SK-N-SH (cell line): ENCODE data around the gene SSUH2.

ENCODE experiments used
- ELF1 ChIP-seq: IDR thresholded peaks from 2 replicates; pipeline ENCODE4 v1.4.0; 2012
- EP300 ChIP-seq, 2 experiments: IDR thresholded peaks; 2 replicates each; pipeline versions ENCODE4 v1.4.0 to v1.6.1; 2012; ENCODE audit warnings: borderline replicate concordance in 1 of 2, low read depth in 1 of 2, low read length in 1 of 2
- MEF2A ChIP-seq: IDR thresholded peaks from 2 replicates; pipeline ENCODE4 v1.4.0; 2012; ENCODE audit warnings: low read depth, borderline replicate concordance
- NFIC ChIP-seq: IDR thresholded peaks from 2 replicates; pipeline ENCODE4 v1.4.0; 2012; ENCODE audit warnings: borderline replicate concordance
- RCOR1 ChIP-seq: fragments of 150-350 bp; IDR thresholded peaks from 2 replicates; pipeline ENCODE4 v1.6.1; 2017; ENCODE audit warnings: antibody characterized with exemption, low read length
- RXRA ChIP-seq: IDR thresholded peaks from 2 replicates; pipeline ENCODE4 v1.4.0; 2012; ENCODE audit warnings: low read depth, mild to moderate bottlenecking, borderline replicate concordance
- TAF1 ChIP-seq: IDR thresholded peaks from 2 replicates; pipeline ENCODE4 v1.6.1; 2012; ENCODE audit warnings: low read depth, mild to moderate bottlenecking, low read length, moderate library complexity, borderline replicate concordance
- TCF12 ChIP-seq: IDR thresholded peaks from 2 replicates; pipeline ENCODE4 v1.4.0; 2012
- TF ChIP-seq, protein P1 (sequence below): fragments of 200-600 bp; sonication (generic); IDR thresholded peaks from 2 replicates; pipeline ENCODE4 v1.6.1; 2017; ENCODE audit warnings: antibody characterized with exemption, mild to moderate bottlenecking, moderate library complexity
- TF ChIP-seq, protein P2 (sequence below): IDR thresholded peaks from 2 replicates; pipeline ENCODE4 v1.6.1; 2012; ENCODE audit warnings: mild to moderate bottlenecking, low read depth, low read length, moderate library complexity
- TF ChIP-seq, protein P3 (sequence below): IDR thresholded peaks from 2 replicates; pipeline ENCODE4 v1.4.0; 2012; ENCODE audit warnings: low read depth
- TF ChIP-seq, protein P4 (sequence below): IDR thresholded peaks from 2 replicates; pipeline ENCODE4 v1.4.0; 2012; ENCODE audit warnings: low read depth, borderline replicate concordance

DNA sequence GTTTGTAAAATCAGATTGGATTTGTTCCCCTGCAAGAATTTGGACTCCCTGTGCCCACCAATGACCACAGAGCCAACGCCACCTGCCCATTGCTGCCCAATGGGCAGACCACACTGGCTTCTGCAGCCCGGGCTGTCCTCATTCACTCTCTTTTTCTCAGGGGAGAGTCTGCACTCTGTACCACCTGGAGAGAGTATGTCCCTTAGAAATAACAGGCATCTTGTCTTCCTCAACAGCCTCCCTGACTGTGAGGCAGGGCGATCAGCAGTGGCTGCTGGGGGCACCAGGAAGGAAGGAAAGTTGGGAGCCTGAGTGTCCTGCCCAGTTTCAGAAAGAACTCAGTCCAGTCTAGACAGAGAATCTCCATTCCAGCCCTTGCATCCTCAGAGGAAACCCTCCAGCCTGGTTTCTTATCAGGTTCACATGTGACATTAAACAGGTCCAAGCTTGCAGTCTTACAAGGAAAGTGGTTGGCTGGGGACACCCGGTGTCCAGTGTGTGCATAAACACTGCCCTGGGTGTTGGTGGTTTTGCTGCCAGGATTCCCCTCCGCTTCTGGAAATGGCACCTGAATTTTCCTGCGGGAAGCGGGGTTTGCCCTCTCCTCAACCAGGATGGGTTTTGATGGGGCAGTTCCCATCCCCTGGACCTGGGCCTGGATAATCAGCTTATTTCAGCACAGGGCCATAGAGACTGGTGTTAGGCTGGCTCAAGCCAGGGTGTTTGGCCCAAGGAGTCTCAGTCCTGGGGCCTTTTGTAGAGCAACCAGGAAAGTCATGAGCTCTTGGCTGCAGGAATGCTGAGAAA lies 37.2 kb downstream of the SSUH2 start:
- TF ChIP-seq ELF1 = no peak
- no peak for TF ChIP-seq NFIC
- no peak for TF ChIP-seq MEF2A
- TF ChIP-seq, protein P1, sequence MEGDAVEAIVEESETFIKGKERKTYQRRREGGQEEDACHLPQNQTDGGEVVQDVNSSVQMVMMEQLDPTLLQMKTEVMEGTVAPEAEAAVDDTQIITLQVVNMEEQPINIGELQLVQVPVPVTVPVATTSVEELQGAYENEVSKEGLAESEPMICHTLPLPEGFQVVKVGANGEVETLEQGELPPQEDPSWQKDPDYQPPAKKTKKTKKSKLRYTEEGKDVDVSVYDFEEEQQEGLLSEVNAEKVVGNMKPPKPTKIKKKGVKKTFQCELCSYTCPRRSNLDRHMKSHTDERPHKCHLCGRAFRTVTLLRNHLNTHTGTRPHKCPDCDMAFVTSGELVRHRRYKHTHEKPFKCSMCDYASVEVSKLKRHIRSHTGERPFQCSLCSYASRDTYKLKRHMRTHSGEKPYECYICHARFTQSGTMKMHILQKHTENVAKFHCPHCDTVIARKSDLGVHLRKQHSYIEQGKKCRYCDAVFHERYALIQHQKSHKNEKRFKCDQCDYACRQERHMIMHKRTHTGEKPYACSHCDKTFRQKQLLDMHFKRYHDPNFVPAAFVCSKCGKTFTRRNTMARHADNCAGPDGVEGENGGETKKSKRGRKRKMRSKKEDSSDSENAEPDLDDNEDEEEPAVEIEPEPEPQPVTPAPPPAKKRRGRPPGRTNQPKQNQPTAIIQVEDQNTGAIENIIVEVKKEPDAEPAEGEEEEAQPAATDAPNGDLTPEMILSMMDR = peak; percentile 66
- TF ChIP-seq, protein P2, sequence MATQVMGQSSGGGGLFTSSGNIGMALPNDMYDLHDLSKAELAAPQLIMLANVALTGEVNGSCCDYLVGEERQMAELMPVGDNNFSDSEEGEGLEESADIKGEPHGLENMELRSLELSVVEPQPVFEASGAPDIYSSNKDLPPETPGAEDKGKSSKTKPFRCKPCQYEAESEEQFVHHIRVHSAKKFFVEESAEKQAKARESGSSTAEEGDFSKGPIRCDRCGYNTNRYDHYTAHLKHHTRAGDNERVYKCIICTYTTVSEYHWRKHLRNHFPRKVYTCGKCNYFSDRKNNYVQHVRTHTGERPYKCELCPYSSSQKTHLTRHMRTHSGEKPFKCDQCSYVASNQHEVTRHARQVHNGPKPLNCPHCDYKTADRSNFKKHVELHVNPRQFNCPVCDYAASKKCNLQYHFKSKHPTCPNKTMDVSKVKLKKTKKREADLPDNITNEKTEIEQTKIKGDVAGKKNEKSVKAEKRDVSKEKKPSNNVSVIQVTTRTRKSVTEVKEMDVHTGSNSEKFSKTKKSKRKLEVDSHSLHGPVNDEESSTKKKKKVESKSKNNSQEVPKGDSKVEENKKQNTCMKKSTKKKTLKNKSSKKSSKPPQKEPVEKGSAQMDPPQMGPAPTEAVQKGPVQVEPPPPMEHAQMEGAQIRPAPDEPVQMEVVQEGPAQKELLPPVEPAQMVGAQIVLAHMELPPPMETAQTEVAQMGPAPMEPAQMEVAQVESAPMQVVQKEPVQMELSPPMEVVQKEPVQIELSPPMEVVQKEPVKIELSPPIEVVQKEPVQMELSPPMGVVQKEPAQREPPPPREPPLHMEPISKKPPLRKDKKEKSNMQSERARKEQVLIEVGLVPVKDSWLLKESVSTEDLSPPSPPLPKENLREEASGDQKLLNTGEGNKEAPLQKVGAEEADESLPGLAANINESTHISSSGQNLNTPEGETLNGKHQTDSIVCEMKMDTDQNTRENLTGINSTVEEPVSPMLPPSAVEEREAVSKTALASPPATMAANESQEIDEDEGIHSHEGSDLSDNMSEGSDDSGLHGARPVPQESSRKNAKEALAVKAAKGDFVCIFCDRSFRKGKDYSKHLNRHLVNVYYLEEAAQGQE = no peak
- TF ChIP-seq EP300 (IDR thresholded peaks at IDR 0.05; ENCODE audit: borderline replicate concordance in 1 of 2, low read depth in 1 of 2, low read length in 1 of 2) = peak in 1 of 2 experiments; percentile 78; a peak in 2 of 4 replicates
- TF ChIP-seq RCOR1 = peak; percentile 67
- TF ChIP-seq RXRA = no peak
- TF ChIP-seq, protein P3, sequence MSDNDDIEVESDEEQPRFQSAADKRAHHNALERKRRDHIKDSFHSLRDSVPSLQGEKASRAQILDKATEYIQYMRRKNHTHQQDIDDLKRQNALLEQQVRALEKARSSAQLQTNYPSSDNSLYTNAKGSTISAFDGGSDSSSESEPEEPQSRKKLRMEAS = no peak
- no peak for TF ChIP-seq TAF1
- TF ChIP-seq, protein P4, sequence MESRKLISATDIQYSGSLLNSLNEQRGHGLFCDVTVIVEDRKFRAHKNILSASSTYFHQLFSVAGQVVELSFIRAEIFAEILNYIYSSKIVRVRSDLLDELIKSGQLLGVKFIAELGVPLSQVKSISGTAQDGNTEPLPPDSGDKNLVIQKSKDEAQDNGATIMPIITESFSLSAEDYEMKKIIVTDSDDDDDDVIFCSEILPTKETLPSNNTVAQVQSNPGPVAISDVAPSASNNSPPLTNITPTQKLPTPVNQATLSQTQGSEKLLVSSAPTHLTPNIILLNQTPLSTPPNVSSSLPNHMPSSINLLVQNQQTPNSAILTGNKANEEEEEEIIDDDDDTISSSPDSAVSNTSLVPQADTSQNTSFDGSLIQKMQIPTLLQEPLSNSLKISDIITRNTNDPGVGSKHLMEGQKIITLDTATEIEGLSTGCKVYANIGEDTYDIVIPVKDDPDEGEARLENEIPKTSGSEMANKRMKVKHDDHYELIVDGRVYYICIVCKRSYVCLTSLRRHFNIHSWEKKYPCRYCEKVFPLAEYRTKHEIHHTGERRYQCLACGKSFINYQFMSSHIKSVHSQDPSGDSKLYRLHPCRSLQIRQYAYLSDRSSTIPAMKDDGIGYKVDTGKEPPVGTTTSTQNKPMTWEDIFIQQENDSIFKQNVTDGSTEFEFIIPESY = no peak
- TF ChIP-seq TCF12 = peak; percentile 42
